Fibroblast of mammary gland (primary cell): ENCODE data around the gene LIM2.
A peak's percentile ranks its signal among the peaks of the same experiment; 100 is the strongest.

Experiments used
- DNase-seq: peaks from one replicate; pipeline ENCODE4 v3.0.0-alpha.2; 2010; ENCODE audit warnings: low read depth
- H3K4me3 ChIP-seq: 2 replicates; pipeline ENCODE4 v1.5.1; 2011; ENCODE audit warnings: low read depth, mild to moderate bottlenecking, low read length, moderate library complexity; ENCODE audit not compliant: control insufficient read depth
- CTCF ChIP-seq: conservative IDR thresholded peaks from 2 replicates; pipeline ENCODE4 v1.5.1; 2011; ENCODE audit warnings: low read depth, low read length, inconsistent platforms; ENCODE audit not compliant: control insufficient read depth, insufficient read depth

LIM2 gene

GRCh38 chr19:51365211-51365964, 22.4 kb downstream of the LIM2 start:
- no peak for TF ChIP-seq CTCF
- peak overlapping the region; percentile 93 for H3K4me3 ChIP-seq
- peak; percentile 71 for DNase-seq

- TF ChIP-seq CTCF: no peak
- no peak overlapping the region for H3K4me3 ChIP-seq
Measured at GRCh38 chr19:51364200-51365106, 23.3 kb downstream of the LIM2 start.

GRCh38 chr19:51361239-51361638, 26.5 kb downstream of the LIM2 start:
- TF ChIP-seq CTCF: no peak
- DNase-seq: no peak
- H3K4me3 ChIP-seq: no peak overlapping the region

More at GRCh38 chr19:51364200-51365106, 23.3 kb downstream of the LIM2 start:
- peak; percentile 32 for DNase-seq

- no peak for TF ChIP-seq CTCF
- DNase-seq: peak; percentile 95
- H3K4me3 ChIP-seq: no peak overlapping the region
Measured at GRCh38 chr19:51359294-51359693, 28.5 kb downstream of the LIM2 start.

- no peak for DNase-seq
- H3K4me3 ChIP-seq: no peak overlapping the region
- TF ChIP-seq CTCF: no peak
Measured at GRCh38 chr19:51357952-51358351, 29.8 kb downstream of the LIM2 start.

GRCh38 chr19:51356159-51356801, 31.5 kb downstream of the LIM2 start:
- TF ChIP-seq CTCF: no peak
- DNase-seq: no peak
- H3K4me3 ChIP-seq: no peak overlapping the region
